PC-3 (cell line): ENCODE results near the gene NLN.

Experiments used
- CTCF ChIP-seq: fragments of 300-600 bp; sonication (generic); conservative IDR thresholded peaks from 2 replicates; pipeline ENCODE4 v1.5.1; 2017; ENCODE audit warnings: antibody characterized with exemption, low read depth, mild to moderate bottlenecking, low read length
- EZH2 ChIP-seq: fragments of 300-600 bp; sonication (generic); IDR thresholded peaks from one replicate; pipeline ENCODE4 v1.6.1; 2017; ENCODE audit warnings: antibody characterized with exemption, mild to moderate bottlenecking, low read length; ENCODE audit not compliant: unreplicated experiment

- TF ChIP-seq EZH2 (no peak), CTCF (no peak)
Measured at GRCh38 chr5:65822710-65823109, 100.7 kb downstream of the NLN start.
